Muscle of arm (tissue), 12 donors: ENCODE results near the gene FOLH1. TPM values are rescaled to one million over a fixed set of nuclear protein-coding genes. Genes with fewer than 3 reads are reported as not detected.
"Not testable (repeated sequence)": the region's sequence is repeated elsewhere in the genome, so short reads cannot be mapped to it uniquely, and the experiment has no call there.

Experiments
- DNase-seq: peaks from one replicate; pipeline ENCODE4 v3.0.0-alpha.2; 2013
- polyA plus RNA-seq, 12 donors: library from polyadenylated mRNA; unstranded; fragments of 120-200 nt; gene quantifications; one replicate each; pipeline ENCODE4 v1.2.1, GENCODE V29; 2013; ENCODE audit not compliant: insufficient read length in 12 of 12

FOLH1 gene
- polyA plus RNA-seq, 12 donors, result 0.87 to 16.5 (median 2.1) TPM; not detected in 1

- not testable (repeated sequence) for DNase-seq
These were observed 22.8 kb downstream of the FOLH1 start for GRCh38 chr11:49185597-49185996.

- not testable (repeated sequence) for DNase-seq
These were observed 23.6 kb downstream of the FOLH1 start for GRCh38 chr11:49184756-49185155.

- not testable (repeated sequence) for DNase-seq
These were observed 30.5 kb downstream of the FOLH1 start for GRCh38 chr11:49177936-49178335.

GRCh38 chr11:49175378-49175777 lies 33.0 kb downstream of the FOLH1 start:
- DNase-seq, result not testable (repeated sequence)

GRCh38 chr11:49174691-49175366 lies 33.6 kb downstream of the FOLH1 start:
- DNase-seq, result not testable (repeated sequence)

- not testable (repeated sequence) for DNase-seq
These were observed 36.8 kb downstream of the FOLH1 start for GRCh38 chr11:49171613-49172012.

- DNase-seq, result not testable (repeated sequence)
These were observed 38.8 kb downstream of the FOLH1 start for GRCh38 chr11:49169579-49169978.

GRCh38 chr11:49168992-49169391 lies 39.4 kb downstream of the FOLH1 start:
- not testable (repeated sequence) for DNase-seq

GRCh38 chr11:49151211-49151610 lies 57.2 kb downstream of the FOLH1 start:
- no peak for DNase-seq

GRCh38 chr11:49102356-49102755 lies 106.0 kb downstream of the FOLH1 start:
- DNase-seq, result not testable (repeated sequence)

Other genes with a start within 250 kb of the FOLH1 start
- not detected for gene TRIM51G, start 224.7 kb downstream of the FOLH1 start, polyA plus RNA-seq
- gene TRIM49B, start 179.8 kb downstream of the FOLH1 start, polyA plus RNA-seq, result not detected
- gene TRIM64C, start 149.5 kb downstream of the FOLH1 start, polyA plus RNA-seq, result under 1 TPM in 1 of 12 donors, not detected in 11; 0.13 TPM